ENCODE data around the gene RASGEF1C. TPM values are rescaled to one million over a fixed set of nuclear protein-coding genes. Genes with fewer than 3 reads are reported as not detected.

RASGEF1C gene
- total RNA-seq, 1 donor from 2014 or later: 0.26 TPM

DNA sequence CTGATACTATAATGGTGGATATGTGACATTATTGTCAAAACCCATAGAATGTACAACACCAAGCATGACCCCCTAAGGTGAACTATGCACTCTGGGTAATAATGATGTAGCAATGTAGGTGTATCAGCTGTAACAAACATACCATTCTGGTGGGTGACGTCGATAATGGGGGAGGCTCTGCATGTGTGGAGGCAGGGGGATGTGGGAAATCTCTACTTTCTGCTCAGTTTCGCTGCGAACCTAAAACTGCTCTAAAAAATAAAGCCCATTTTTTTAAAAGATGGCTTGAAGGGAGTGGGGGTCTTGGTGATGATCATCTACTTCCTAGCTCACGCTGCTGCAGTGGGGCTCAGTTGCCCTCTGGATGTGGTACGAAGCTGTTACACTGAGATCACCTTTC lies 51.1 kb downstream of the RASGEF1C start:
- Histone ChIP-seq H3K4me2 (no peak overlapping the region), H3K27ac (no peak overlapping the region), H3K27me3 (no peaks in the 10 kb centered on the region), H4K20me1 (ENCODE audit: low read depth) (no peaks in the 10 kb centered on the region), H2AFZ (replicated peaks) (no peak overlapping the region), H3F3A (ENCODE audit: low read depth) (no peaks in the 10 kb centered on the region), H3K9me3 (ENCODE audit: low read depth) (no peaks in the 10 kb centered on the region), H3K4me1 (no peaks in the 10 kb centered on the region), H3K4me3 (no peak overlapping the region), H3K79me2 (ENCODE audit: low read depth) (no peaks in the 10 kb centered on the region), H3K9ac (no peak overlapping the region), H3K36me3 (no peaks in the 10 kb centered on the region)
- peaks cover 6% of the 10 kb centered on the region for H3K27me3 Mint-ChIP-seq (ENCODE audit: insufficient read depth, low read depth)
- no peak overlapping the region for H3K4me3 Mint-ChIP-seq
- H3K9me3 Mint-ChIP-seq: peaks cover 3% of the 10 kb centered on the region
- H3K27ac Mint-ChIP-seq: no peak overlapping the region
- no peaks in the 10 kb centered on the region for H3K4me1 Mint-ChIP-seq
- TF ChIP-seq EZH2 (IDR thresholded peaks at IDR 0.05): no peak
- TF ChIP-seq, protein P1, sequence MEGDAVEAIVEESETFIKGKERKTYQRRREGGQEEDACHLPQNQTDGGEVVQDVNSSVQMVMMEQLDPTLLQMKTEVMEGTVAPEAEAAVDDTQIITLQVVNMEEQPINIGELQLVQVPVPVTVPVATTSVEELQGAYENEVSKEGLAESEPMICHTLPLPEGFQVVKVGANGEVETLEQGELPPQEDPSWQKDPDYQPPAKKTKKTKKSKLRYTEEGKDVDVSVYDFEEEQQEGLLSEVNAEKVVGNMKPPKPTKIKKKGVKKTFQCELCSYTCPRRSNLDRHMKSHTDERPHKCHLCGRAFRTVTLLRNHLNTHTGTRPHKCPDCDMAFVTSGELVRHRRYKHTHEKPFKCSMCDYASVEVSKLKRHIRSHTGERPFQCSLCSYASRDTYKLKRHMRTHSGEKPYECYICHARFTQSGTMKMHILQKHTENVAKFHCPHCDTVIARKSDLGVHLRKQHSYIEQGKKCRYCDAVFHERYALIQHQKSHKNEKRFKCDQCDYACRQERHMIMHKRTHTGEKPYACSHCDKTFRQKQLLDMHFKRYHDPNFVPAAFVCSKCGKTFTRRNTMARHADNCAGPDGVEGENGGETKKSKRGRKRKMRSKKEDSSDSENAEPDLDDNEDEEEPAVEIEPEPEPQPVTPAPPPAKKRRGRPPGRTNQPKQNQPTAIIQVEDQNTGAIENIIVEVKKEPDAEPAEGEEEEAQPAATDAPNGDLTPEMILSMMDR (IDR thresholded peaks at IDR 0.05): no peak
- H3K36me3 Mint-ChIP-seq: no peaks in the 10 kb centered on the region
- DNase-seq (ENCODE audit: low spot score): no peak

DNA sequence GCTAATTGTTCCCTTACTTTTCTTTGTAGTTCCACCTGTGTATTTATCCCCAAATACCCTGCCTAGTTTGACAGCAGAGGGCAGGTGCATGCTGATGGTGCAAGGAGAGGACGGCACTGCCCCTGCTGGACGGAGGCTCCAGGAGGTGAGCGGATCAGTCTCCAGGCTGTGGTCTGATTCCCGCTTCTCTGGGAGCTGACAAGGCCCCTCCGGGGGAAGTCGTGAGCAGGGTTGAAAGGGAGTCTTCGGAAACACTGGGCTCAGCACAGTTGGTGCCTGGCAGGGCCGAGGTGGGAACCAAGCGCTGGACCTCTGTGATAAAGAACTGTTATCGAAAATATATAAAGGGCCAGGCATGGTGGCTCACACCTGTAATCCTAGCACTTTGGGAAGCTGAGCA lies 52.9 kb downstream of the RASGEF1C start:
- TF ChIP-seq EZH2phosphoT487 (IDR thresholded peaks at IDR 0.05): no peak
- TF ChIP-seq, protein P1 (IDR thresholded peaks at IDR 0.05): no peak
- no peak for TF ChIP-seq EZH2 (IDR thresholded peaks at IDR 0.05)
- Histone ChIP-seq H3F3A (ENCODE audit: low read depth) (no peaks in the 10 kb centered on the region), H3K4me2 (no peak overlapping the region), H3K79me2 (ENCODE audit: low read depth) (no peaks in the 10 kb centered on the region), H3K27ac (no peak overlapping the region), H3K4me3 (no peak overlapping the region), H3K9ac (no peak overlapping the region), H3K4me1 (no peaks in the 10 kb centered on the region), H3K36me3 (no peaks in the 10 kb centered on the region), H3K9me3 (ENCODE audit: low read depth) (no peaks in the 10 kb centered on the region), H3K27me3 (no peaks in the 10 kb centered on the region), H4K20me1 (ENCODE audit: low read depth) (no peaks in the 10 kb centered on the region), H2AFZ (replicated peaks) (no peak overlapping the region)
- Mint-ChIP-seq H3K27me3 (ENCODE audit: insufficient read depth, low read depth) (peaks cover 6% of the 10 kb centered on the region), H3K4me1 (no peaks in the 10 kb centered on the region), H3K4me3 (no peak overlapping the region), H3K9me3 (peaks cover 3% of the 10 kb centered on the region), H3K27ac (no peak overlapping the region), H3K36me3 (no peaks in the 10 kb centered on the region)
- no peak for DNase-seq (ENCODE audit: low spot score)

DNA sequence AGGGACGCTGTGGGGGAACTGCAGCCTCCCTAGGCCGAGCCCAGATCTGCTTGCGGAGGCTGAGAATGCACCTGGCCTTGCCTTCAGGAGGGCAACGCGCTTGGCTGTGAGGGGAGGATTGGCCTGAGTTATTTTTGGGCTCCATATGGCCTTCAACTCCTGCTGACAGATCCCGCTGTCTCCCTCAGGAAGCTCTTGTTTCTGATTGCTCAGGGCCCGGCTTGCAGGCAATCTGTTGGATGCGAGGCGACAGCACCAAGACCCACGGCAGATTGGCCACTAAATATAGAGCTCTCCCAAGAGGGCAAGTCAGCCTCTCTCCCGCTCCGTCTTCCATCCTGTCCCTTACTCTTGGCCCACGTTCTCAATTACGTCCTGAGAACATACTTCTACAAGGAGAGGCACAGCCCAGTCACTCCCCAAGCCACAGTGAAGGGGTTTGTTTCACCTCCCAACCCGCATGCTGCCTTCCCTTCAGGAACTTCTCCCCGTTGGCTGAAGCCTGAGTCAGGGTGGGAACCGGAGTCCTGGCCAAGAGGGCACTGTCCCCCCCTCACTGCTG lies 53.6 kb downstream of the RASGEF1C start:
- H3K36me3 ChIP-seq: no peaks in the 10 kb centered on the region
- no peaks in the 10 kb centered on the region for H3K9me3 ChIP-seq (ENCODE audit: low read depth)
- Mint-ChIP-seq H3K4me3 (no peak overlapping the region), H3K4me1 (no peaks in the 10 kb centered on the region), H3K27me3 (ENCODE audit: insufficient read depth, low read depth) (peaks cover 5% of the 10 kb centered on the region), H3K36me3 (no peaks in the 10 kb centered on the region), H3K27ac (no peak overlapping the region), H3K9me3 (peaks cover 3% of the 10 kb centered on the region)
- no peak overlapping the region for H2AFZ ChIP-seq (replicated peaks)
- no peak overlapping the region for H3K4me3 ChIP-seq
- no peak overlapping the region for H3K27ac ChIP-seq
- H3K4me1 ChIP-seq: no peaks in the 10 kb centered on the region
- no peak for TF ChIP-seq EZH2 (IDR thresholded peaks at IDR 0.05)
- TF ChIP-seq, protein P1 (IDR thresholded peaks at IDR 0.05): no peak
- TF ChIP-seq EZH2phosphoT487 (IDR thresholded peaks at IDR 0.05): no peak
- no peaks in the 10 kb centered on the region for H3K79me2 ChIP-seq (ENCODE audit: low read depth)
- no peak overlapping the region for H3K4me2 ChIP-seq
- no peaks in the 10 kb centered on the region for H4K20me1 ChIP-seq (ENCODE audit: low read depth)
- no peaks in the 10 kb centered on the region for H3K27me3 ChIP-seq
- no peak for DNase-seq (ENCODE audit: low spot score)
- no peaks in the 10 kb centered on the region for H3F3A ChIP-seq (ENCODE audit: low read depth)
- no peak overlapping the region for H3K9ac ChIP-seq
